GM23248 (cell line): ENCODE data around the gene MDGA2.

ENCODE experiments used
- EZH2 ChIP-seq: fragments of 200-600 bp; sonication (generic); IDR thresholded peaks from 2 replicates; pipeline ENCODE4 v1.6.1; 2018; ENCODE audit warnings: antibody characterized with exemption, mild to moderate bottlenecking; ENCODE audit not compliant: insufficient read depth, poor library complexity, severe bottlenecking
- EZH2phosphoT487 ChIP-seq: fragments of 200-600 bp; sonication (generic); IDR thresholded peaks from 2 replicates; pipeline ENCODE4 v1.6.1; 2018; ENCODE audit warnings: antibody characterized with exemption, moderate library complexity, mild to moderate bottlenecking, low read depth; ENCODE audit not compliant: insufficient read depth

- TF ChIP-seq EZH2 (no peak), EZH2phosphoT487 (no peak)
Observed at GRCh38 chr14:47675466-47676314, at the start of gene MDGA2.
